Nephron progenitor cell (in vitro differentiated cells): Measurements from ENCODE around the gene EPN2.

ENCODE experiments used
- DNase-seq: peaks from one replicate; pipeline ENCODE4 v3.0.0; 2021
- H3K27ac Mint-ChIP-seq: 2 replicates; pipeline ENCODE4 v1.8.0; 2021; ENCODE audit warnings: mild to moderate bottlenecking, moderate library complexity, mixed read lengths
- H3K27me3 Mint-ChIP-seq: 2 replicates; pipeline ENCODE4 v1.8.0; 2021; ENCODE audit warnings: mild to moderate bottlenecking, low read depth, mixed read lengths; ENCODE audit not compliant: poor library complexity
- H3K36me3 Mint-ChIP-seq: 2 replicates; pipeline ENCODE4 v1.8.0; 2021; ENCODE audit warnings: low read depth, mixed read lengths
- H3K4me1 Mint-ChIP-seq: 2 replicates; pipeline ENCODE4 v1.8.0; 2021; ENCODE audit warnings: mixed read lengths
- H3K4me3 Mint-ChIP-seq: 2 replicates; pipeline ENCODE4 v1.8.0; 2021; ENCODE audit warnings: mild to moderate bottlenecking, moderate library complexity, mixed read lengths
- H3K9me3 Mint-ChIP-seq: 2 replicates; pipeline ENCODE4 v1.8.0; 2021; ENCODE audit warnings: mild to moderate bottlenecking, moderate library complexity, mixed read lengths
- CTCF ChIP-seq: fragments of 200-600 bp; sonication (generic); IDR thresholded peaks from 2 replicates; pipeline ENCODE4 v1.5.0; 2021; ENCODE audit warnings: antibody characterized with exemption

EPN2 gene

GRCh38 chr17:19377602-19378415 lies 140.6 kb downstream of the EPN2 start:
- Mint-ChIP-seq H3K27me3 (no peaks in the 10 kb centered on the region), H3K4me3 (peak overlapping the region; percentile 93), H3K36me3 (peaks cover 22% of the 10 kb centered on the region), H3K4me1 (peaks cover 37% of the 10 kb centered on the region), H3K27ac (peak overlapping the region; percentile 100), H3K9me3 (no peaks in the 10 kb centered on the region)
- TF ChIP-seq CTCF, result no peak
- DNase-seq, result peak; percentile 97

GRCh38 chr17:19378416-19379360 lies 141.5 kb downstream of the EPN2 start, which contains the start of gene MAPK7:
TSS of gene MAPK7 (plus strand) at chr17:19378498. CDS start at chr17:19378901, 403 bp downstream.
- no peak for TF ChIP-seq CTCF
- peak within 1 kb of the TSS; percentile 93 for H3K4me3 Mint-ChIP-seq
- H3K27ac Mint-ChIP-seq, result peak within 1 kb of the TSS; percentile 100
- H3K4me1 Mint-ChIP-seq, result peaks cover 41% of the 10 kb centered on the region
- DNase-seq, result peak; percentile 41
- H3K9me3 Mint-ChIP-seq, result no peaks in the 10 kb centered on the region
- peaks cover 28% of the 10 kb centered on the region for H3K36me3 Mint-ChIP-seq
- H3K27me3 Mint-ChIP-seq, result no peaks in the 10 kb centered on the region

- H3K27ac Mint-ChIP-seq, result peak overlapping the region; percentile 80
- H3K27me3 Mint-ChIP-seq, result no peaks in the 10 kb centered on the region
- H3K9me3 Mint-ChIP-seq, result no peaks in the 10 kb centered on the region
- no peak for DNase-seq
- peaks cover 34% of the 10 kb centered on the region for H3K36me3 Mint-ChIP-seq
- peaks cover 44% of the 10 kb centered on the region for H3K4me1 Mint-ChIP-seq
- TF ChIP-seq CTCF, result no peak
- peak overlapping the region; percentile 93 for H3K4me3 Mint-ChIP-seq
These were observed 142.3 kb downstream of the EPN2 start for GRCh38 chr17:19379361-19380065.

- Mint-ChIP-seq H3K4me3 (peak overlapping the region; percentile 18), H3K27ac (no peak overlapping the region), H3K9me3 (no peaks in the 10 kb centered on the region), H3K36me3 (peaks cover 38% of the 10 kb centered on the region), H3K27me3 (no peaks in the 10 kb centered on the region), H3K4me1 (peaks cover 49% of the 10 kb centered on the region)
- TF ChIP-seq CTCF, result no peak
- DNase-seq, result no peak
These were observed 143.5 kb downstream of the EPN2 start for GRCh38 chr17:19380481-19381301.

GRCh38 chr17:19381361-19381740 lies 144.2 kb downstream of the EPN2 start:
- no peak overlapping the region for H3K27ac Mint-ChIP-seq
- DNase-seq, result no peak
- no peak overlapping the region for H3K4me3 Mint-ChIP-seq
- no peaks in the 10 kb centered on the region for H3K9me3 Mint-ChIP-seq
- H3K36me3 Mint-ChIP-seq, result peaks cover 38% of the 10 kb centered on the region
- no peak for TF ChIP-seq CTCF
- H3K27me3 Mint-ChIP-seq, result no peaks in the 10 kb centered on the region
- peaks cover 47% of the 10 kb centered on the region for H3K4me1 Mint-ChIP-seq
